Activated CD4-positive, alpha-beta T cell treated with anti-CD3 and anti-CD28 coated beads, Interleukin-2, amount 50 U/mL, for 1 hour (primary cell): ENCODE results near the gene IGFBP6.

Experiments used
- DNase-seq: peaks from one replicate; pipeline ENCODE4 v3.0.0-alpha.2; 2020

Gene IGFBP6

GRCh38 chr12:53122961-53123468 lies 25.5 kb downstream of the IGFBP6 start:
- DNase-seq: no peak

- DNase-seq: no peak
Observed at GRCh38 chr12:53123578-53124351, 26.3 kb downstream of the IGFBP6 start.

- DNase-seq: no peak
Observed at GRCh38 chr12:53124352-53124723, 26.9 kb downstream of the IGFBP6 start.

- DNase-seq: no peak
Observed at GRCh38 chr12:53127169-53127568, 29.7 kb downstream of the IGFBP6 start.

- no peak for DNase-seq
Observed at GRCh38 chr12:53128780-53129569, 31.5 kb downstream of the IGFBP6 start.

- no peak for DNase-seq
Observed at GRCh38 chr12:53131844-53132243, 34.4 kb downstream of the IGFBP6 start.

GRCh38 chr12:53133722-53134121 lies 36.3 kb downstream of the IGFBP6 start:
- DNase-seq: no peak

- DNase-seq: no peak
Observed at GRCh38 chr12:53143355-53143754, 45.9 kb downstream of the IGFBP6 start.

GRCh38 chr12:53145383-53146260 lies 48.2 kb downstream of the IGFBP6 start:
- DNase-seq: no peak

- no peak for DNase-seq
Observed at GRCh38 chr12:53147181-53147580, 49.7 kb downstream of the IGFBP6 start.

GRCh38 chr12:53147653-53148052 lies 50.2 kb downstream of the IGFBP6 start:
- no peak for DNase-seq

- no peak for DNase-seq
Observed at GRCh38 chr12:53151039-53151438, 53.6 kb downstream of the IGFBP6 start.
